ENCODE results near the gene SNAPC2. TPM values are rescaled to one million over a fixed set of nuclear protein-coding genes. Genes with fewer than 3 reads are reported as not detected.

The SNAPC2 gene
- total and polyA plus RNA-seq, 2 experiments from 2014 or later, result 22.5 to 42.1 TPM

DNA sequence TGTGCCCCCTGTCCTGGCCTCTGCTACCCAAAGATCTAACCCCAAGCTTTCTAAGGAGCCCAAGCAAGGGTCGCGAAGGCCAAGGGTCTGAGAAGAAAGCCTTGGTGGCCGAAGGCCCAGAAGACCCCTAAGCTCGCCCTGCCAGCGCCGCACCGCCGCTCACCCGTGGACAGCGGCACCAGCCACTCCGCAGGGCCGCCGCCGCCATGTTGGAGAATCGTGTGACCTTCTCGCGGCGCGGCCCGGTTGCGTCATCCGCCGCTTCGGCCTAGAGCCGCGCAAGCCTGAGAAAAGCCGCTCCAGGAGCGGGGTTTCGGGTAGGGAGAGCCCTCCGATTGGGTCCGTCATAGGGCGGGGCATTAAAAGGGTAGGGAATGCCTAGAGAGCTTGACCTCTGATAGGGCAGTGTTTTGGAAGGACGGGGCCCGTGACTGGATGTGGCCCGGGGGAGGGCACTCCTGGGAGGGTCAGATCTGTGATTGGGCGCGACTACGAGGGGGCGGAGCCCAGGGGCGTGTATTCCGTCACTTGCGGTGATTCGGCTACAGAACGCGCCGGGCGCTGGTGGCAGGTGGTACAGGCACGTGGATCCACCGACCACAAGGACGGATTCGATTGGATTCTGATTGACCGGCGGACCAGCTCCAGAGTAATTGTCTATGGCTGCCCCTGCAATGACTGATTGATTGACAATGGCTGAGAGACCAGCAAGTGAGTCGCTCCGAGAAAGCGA lies 23.5 kb downstream of the SNAPC2 start, which contains the start of gene TIMM44:
Gene TIMM44, minus strand, starts transcription at position 223 of the 733 bp plus-strand sequence. Its CDS starts 15 bp downstream, at position 208.
- TF ChIP-seq, protein P1, sequence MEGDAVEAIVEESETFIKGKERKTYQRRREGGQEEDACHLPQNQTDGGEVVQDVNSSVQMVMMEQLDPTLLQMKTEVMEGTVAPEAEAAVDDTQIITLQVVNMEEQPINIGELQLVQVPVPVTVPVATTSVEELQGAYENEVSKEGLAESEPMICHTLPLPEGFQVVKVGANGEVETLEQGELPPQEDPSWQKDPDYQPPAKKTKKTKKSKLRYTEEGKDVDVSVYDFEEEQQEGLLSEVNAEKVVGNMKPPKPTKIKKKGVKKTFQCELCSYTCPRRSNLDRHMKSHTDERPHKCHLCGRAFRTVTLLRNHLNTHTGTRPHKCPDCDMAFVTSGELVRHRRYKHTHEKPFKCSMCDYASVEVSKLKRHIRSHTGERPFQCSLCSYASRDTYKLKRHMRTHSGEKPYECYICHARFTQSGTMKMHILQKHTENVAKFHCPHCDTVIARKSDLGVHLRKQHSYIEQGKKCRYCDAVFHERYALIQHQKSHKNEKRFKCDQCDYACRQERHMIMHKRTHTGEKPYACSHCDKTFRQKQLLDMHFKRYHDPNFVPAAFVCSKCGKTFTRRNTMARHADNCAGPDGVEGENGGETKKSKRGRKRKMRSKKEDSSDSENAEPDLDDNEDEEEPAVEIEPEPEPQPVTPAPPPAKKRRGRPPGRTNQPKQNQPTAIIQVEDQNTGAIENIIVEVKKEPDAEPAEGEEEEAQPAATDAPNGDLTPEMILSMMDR (IDR thresholded peaks at IDR 0.05; ENCODE audit: low read depth, low read length), result no peak
- Histone ChIP-seq H3K27me3 (no peaks in the 10 kb centered on the region), H3K9me3 (ENCODE audit: low read depth) (no peaks in the 10 kb centered on the region), H3K36me3 (peaks cover 9% of the 10 kb centered on the region), H3K27ac (peak within 1 kb of the TSS; percentile 99), H3K4me1 (ENCODE audit: low read depth) (peaks cover 3% of the 10 kb centered on the region), H3K4me3 (peak within 1 kb of the TSS; percentile 75)
- peak; percentile 100 for DNase-seq (ENCODE audit: low read depth in 1 of 2, low spot score in 1 of 2)

DNA sequence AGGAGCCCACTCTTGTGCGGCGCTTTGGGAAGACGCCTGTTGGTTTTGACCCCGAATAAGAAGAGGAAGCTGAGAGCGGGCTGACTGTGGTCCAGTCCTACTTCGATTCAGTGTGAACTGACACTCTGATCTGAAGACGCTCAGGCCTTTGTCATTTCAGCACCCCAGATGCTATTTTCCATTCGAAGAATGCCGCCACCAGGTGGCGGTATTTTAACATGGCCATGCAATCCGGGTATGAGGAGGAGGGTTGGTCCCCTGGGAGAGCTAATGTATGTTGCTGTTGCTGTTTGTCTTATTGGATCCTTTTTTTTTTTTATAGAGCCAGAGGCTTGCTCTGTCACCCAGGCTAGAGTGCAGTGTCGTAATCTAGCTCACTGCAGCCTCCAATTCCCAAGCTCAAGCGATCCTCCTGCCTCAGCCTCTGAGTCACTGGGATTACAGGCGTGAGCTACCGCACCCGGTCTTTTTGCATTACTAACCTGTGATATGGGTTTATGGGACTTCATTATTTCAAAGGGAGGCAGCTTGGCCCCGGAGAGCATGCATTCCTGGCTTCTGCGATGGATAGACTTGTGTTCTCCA lies 24.1 kb downstream of the SNAPC2 start:
- TF ChIP-seq, protein P1 (IDR thresholded peaks at IDR 0.05; ENCODE audit: low read depth, low read length), result peak; percentile 81
- H3K9me3 ChIP-seq (ENCODE audit: low read depth), result no peaks in the 10 kb centered on the region
- H3K4me3 ChIP-seq, result peak overlapping the region; percentile 46
- H3K27me3 ChIP-seq, result no peaks in the 10 kb centered on the region
- peaks cover 3% of the 10 kb centered on the region for H3K4me1 ChIP-seq (ENCODE audit: low read depth)
- DNase-seq (ENCODE audit: low read depth in 1 of 2, low spot score in 1 of 2), result peak; percentile 91 to 97
- peaks cover 9% of the 10 kb centered on the region for H3K36me3 ChIP-seq
- peak overlapping the region; percentile 84 for H3K27ac ChIP-seq

DNA sequence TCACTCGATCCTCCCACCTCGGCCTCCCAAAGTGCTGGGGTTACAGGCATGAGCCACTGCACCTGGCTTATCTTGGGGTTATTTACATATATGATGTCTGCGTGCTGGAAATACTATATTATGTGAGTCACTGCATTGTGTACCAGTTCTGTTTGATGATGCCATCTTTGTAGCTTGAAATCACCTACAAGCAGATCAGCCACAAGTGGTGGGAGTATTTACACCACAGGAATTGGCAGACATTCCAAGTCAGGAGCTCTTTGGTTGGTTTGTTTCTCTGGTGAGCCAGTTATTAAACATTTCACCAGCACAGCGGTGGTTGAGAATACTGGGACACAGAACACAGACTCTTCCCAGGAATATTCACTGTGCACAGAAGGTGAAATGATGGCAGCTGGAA lies 27.8 kb downstream of the SNAPC2 start:
- TF ChIP-seq, protein P1 (IDR thresholded peaks at IDR 0.05; ENCODE audit: low read depth, low read length), result no peak
- H3K36me3 ChIP-seq, result no peaks in the 10 kb centered on the region

DNA sequence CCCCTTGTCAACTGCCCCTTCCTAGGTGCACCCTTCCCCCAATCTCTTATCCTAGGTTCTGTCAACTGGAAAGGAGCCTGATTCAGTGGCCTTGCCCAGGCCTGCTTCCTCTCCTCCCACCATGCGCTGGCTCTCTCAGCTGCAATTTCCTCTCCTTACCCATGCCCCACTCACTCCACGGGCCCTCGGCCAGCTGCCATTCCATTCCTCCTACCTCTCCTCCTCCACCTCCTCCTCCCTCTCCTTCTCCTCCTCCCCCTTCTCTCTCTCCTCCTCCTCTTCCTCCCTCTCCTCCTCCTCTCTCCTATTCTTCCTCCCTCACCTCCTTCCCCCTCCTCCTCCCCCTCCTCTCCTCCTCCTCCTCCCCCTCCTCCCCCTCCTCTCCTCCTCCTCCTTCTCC lies 32.9 kb downstream of the SNAPC2 start:
- H3K36me3 ChIP-seq, result no peaks in the 10 kb centered on the region

More for the DNA sequence above, 27.8 kb downstream of the SNAPC2 start:
- Histone ChIP-seq H3K9me3 (ENCODE audit: low read depth) (no peaks in the 10 kb centered on the region), H3K27me3 (no peaks in the 10 kb centered on the region), H3K27ac (no peak overlapping the region), H3K4me1 (ENCODE audit: low read depth) (peaks cover under 1% of the 10 kb centered on the region), H3K4me3 (no peak overlapping the region)
- peak in 1 of 2 donors; percentile 16 for DNase-seq (ENCODE audit: low read depth in 1 of 2, low spot score in 1 of 2)

DNA sequence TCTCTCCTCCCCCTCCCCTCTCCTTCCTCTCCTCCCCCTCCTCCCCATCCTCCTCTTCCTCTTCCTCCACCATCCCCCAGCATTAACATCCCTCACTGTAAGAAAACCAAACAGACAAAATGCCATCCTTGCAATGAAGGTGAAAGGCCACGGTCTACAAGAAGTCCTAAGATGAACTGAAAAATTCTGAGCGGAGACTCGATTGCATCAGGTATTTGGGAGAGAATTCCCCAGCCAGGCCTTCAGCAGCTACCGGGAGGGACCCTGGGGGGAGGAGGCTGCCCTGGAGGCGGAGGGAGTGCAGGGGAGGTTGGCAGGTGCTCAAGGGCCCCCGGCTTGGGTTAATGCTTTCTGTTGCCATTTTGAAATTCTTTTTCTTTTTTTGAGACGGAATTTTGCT lies 33.4 kb downstream of the SNAPC2 start:
- no peaks in the 10 kb centered on the region for H3K9me3 ChIP-seq (ENCODE audit: low read depth)
- TF ChIP-seq, protein P1 (IDR thresholded peaks at IDR 0.05; ENCODE audit: low read depth, low read length), result no peak

More for the DNA sequence above, 32.9 kb downstream of the SNAPC2 start:
- no peaks in the 10 kb centered on the region for H3K4me1 ChIP-seq (ENCODE audit: low read depth)
- peak in 1 of 2 donors; percentile 81 for DNase-seq (ENCODE audit: low read depth in 1 of 2, low spot score in 1 of 2)
- H3K27me3 ChIP-seq, result no peaks in the 10 kb centered on the region
- no peak overlapping the region for H3K4me3 ChIP-seq
- TF ChIP-seq, protein P1 (IDR thresholded peaks at IDR 0.05; ENCODE audit: low read depth, low read length), result no peak
- H3K27ac ChIP-seq, result no peak overlapping the region
- H3K9me3 ChIP-seq (ENCODE audit: low read depth), result no peaks in the 10 kb centered on the region

More for the DNA sequence above, 33.4 kb downstream of the SNAPC2 start:
- no peak overlapping the region for H3K27ac ChIP-seq
- peak in 1 of 2 donors; percentile 33 for DNase-seq (ENCODE audit: low read depth in 1 of 2, low spot score in 1 of 2)
- H3K27me3 ChIP-seq, result no peaks in the 10 kb centered on the region
- no peaks in the 10 kb centered on the region for H3K36me3 ChIP-seq
- no peak overlapping the region for H3K4me3 ChIP-seq
- H3K4me1 ChIP-seq (ENCODE audit: low read depth), result no peaks in the 10 kb centered on the region
